NCI-H187 treated with DMSO at 0.1 percent for 48 hours (cell line): ENCODE results near the gene LHX3.

Source experiments
- DNase-seq: peaks from one replicate; lab custom pipeline; 2025; lab: John Stamatoyannopoulos, UW

Gene LHX3

DNA sequence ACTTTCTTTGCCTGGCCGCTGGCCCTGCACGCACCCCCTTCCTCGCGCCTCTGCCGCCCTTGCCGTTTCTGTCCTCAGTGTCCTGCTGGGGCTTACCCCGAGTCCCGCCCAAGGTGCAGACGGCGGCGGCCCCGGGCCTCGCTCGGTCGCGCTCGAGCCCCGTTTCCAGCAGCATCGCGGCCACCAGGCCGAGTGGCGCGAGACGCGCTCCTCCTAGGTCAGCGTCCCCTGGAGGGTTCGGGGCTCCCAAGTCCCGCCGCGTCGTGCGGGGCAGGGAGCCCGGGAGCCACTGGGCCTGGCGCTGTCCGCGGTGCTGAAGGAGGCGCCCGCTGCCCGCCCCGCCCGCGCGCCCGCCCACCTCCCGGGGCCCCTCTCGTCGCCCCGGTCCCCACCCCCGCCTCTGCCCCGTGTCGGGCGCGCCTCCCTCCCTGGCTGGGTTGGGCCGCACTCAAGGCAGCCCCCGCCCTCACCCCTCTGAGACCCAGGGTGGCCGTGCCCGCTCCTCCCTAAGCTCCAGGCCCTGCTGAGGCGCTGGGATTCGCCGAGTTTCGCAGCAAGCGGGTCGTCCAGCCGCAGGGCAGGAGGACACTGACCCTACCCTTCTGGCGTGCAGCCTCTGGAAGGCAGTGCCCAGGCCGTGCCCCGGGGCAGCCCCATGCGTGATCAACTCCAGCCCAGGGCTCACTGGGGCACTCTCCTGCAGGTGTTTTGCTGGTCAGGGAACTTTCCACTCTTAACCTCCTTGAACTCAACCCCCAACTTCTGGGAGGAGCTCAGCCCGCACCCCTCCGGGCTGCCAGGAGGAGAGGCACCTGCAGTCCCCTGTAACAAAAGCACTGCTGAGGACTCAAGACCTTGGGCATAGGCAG is at the start of gene LHX3:
LHX3 (minus strand) TSS at position 291 of the 869 bp plus-strand sequence; CDS start at position 175, 116 bp downstream.
- no peak for DNase-seq

DNA sequence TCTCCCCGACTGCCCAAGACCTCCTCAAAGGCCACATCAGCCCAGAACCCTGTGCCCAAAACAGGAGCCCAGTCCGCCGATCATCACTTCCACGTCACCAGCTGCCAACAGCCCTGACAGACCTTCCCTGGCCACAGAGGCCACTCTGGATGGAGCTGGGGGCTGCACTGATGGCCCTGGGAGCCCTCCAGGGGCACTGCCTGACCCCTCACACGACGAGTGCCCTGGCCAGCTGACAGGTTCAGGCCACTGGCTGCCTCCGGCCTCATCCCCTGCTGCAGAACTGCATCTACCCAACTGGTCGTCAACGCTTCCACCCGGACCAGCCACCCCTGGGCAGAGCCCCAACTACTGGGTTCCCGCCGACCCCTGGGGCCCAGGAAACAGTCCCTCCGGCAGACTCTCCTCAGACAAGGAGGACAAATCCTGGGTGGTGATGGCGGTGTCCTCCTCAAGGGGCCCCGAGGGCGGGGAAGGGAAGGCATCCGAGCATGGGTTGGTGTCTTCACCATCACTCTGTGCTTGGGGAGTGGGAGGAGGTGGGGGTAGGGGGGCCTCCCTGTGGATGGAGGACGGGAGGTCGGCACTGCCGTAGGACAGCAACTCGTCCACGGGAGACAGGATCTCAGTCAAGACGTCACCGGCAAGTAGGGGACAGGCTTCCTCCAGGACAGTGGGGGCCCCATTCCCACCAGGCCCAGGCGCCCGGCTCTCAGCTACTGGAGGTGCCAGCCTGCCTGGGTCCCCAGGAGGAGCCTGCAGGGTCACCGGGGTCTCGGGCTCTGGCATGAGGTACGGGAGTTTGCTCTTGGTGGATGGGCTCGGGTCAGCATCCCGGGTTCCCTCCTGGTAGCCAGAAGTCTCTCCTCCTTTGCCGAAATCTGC is 48.6 kb upstream of the LHX3 start:
- no peak for DNase-seq

DNA sequence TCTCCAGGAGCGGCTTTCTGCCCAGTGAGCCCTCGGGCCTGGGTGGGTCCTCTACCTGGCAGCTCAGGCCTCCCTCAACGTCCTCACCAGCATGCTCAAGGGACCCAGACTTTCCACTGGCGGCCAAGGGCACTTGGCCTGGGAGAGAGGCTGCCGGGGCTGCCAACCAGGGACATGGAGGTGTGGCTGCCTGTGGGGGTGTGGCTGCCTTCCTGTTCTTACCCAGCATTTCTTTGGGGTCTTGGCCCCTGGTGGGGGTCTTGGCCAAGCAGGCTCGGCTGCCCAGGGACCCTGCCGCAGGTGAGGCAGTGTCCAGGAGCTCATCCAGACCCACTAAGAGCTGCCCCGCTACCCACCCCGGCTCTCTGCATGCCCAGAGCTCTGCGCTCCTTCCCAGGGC is 47.9 kb upstream of the LHX3 start:
- DNase-seq, result no peak

DNA sequence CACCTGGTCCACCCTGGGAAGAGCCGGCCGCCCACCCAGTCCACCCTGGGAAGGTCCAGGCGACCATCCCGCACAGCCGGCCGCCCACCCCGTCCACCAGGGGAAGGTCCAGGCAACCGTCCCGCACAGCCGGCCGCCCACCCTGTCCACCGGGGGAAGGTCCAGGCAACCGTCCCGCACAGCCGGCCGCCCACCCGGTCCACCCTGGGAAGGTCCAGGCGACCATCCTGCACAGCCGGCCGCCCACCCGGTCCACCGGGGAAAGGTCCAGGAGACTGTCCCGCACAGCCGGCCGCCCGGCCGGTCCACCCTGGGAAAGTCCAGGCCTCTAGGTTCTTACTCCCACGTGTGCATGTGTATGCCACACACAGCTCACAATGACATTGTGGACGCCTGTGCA is 47.4 kb upstream of the LHX3 start:
- DNase-seq, result no peak

DNA sequence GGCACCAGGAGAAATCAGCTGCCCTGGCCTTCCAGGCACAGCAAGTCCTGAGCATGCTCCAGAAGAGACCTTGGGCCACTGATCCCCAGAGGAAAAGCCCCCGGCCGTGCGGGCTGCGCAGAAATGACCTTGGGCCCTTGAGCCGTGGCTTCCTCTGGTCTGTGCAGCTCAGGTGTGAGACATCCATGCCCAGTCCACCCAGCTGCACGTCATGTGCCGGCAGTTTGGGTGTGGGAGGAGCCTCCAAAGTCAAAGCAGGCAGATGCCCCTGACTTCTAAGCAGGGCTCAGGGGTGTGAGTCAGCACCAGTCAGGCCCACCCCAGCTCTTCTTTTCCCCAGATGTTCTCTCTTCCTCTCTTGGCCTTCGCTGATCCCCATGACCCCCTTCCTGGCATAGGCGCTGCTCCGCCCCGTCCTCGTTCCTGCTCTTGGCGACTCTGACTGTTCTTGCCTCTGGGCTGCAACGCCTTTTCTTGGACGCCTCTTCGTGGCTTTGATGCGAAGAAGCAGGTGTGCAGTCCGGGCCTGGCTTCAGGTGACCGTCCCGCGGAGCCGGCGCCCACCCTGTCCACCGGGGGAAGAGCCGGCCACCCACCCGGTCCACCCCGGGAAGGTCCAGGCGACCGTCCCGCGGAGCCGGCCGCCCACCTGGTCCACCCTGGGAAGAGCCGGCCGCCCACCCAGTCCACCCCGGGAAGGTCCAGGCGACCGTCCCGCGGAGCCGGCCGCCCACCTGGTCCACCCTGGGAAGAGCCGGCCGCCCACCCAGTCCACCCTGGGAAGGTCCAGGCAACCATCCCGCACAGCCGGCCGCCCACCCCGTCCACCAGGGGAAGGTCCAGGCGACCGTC is 46.6 kb upstream of the LHX3 start:
- DNase-seq, result no peak

DNA sequence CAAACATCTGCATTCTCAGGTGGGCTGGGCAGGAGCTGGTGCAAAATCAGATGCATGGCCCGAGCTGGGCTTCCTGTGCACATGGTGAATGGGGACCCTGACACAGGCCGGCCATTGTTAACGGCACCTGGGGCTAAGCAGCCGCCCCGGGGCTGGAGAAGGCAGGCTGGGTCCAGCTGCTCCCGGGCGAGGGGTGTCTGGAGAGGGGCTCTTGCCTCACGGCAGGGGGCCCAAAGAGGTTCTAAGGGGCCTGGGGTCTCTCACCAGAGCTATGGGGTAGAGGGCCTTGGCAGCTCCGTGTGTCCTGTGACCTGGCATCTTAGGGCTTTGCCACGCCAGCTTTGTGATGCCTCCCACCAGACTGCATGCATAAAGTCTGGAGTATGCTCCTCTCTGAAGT is 45.7 kb upstream of the LHX3 start:
- DNase-seq, result no peak

DNA sequence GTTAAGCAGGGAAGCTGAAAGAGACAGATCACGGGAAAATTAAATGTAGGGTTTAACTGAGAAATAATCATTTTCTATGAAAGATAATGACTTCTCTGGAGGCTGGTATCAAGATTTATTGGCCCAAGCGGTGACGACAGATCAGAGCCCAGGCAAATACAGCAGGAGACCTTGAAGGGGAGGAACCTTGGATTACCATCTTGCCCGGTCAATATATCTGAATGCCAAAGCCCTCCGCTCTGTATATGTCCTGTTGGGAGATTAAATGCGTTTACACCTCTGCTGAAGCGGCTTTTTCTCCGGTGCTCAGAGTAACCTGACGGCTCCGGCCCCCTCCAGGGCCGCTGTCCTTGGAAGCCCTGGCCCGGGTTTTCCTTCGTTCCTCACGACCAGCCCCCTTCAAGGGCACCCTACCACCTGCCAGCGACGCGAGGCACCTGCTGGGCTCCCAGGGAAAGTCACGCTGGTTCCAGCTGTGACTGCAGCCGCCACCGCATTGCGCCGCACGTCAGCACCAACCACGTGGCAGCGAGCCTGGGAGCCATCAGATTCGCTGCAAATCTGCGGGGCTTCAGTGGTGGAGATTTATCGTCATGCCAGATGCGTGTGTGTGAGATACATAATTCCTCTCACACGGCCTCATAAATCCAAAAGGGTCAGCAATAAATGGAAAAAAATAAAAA is 45.1 kb upstream of the LHX3 start:
- no peak for DNase-seq

DNA sequence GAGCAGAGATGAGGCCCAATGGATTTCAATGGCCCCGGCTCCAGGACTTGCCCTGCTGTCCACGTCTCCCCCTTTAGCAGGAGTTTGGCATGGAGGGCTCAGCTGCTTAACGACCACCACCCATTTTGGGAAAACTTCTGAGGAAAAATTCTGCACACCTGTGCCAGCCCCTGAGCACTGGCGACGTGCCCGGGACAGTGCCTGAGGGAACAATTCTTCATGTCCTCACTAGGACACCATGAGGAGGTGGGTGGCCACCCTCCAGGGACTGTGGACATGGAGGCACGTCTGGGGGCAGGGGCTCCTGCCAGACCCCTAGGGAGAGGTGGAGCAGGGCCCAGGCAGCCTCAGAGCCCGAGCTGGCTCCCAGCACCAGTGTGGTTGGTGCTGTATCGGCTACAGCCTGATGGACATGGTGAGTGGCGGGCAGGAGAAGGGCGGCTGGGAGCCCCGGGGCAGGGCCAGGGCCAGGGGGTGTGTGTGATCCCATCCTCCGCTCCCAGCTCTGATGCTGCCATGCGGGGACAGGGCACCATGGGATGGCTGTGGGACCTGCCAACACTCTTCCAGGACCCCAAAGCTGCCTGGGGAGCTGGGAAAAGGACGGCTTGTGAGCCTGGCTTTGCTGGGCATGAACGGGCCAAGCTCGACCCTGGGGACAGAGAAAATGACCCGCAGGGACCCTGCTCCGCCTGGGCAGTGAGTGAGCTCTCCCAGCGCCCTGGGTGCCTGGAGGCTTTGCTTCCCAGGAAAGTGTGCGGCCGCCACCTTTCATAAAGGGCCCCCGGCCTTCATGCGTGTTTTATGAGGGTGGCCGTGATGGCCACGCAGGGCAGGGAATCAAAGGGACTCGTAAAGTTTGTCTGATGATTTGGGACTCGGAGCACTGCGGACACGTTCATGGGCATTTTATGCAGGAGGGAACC is 44.3 kb upstream of the LHX3 start:
- DNase-seq, result no peak

DNA sequence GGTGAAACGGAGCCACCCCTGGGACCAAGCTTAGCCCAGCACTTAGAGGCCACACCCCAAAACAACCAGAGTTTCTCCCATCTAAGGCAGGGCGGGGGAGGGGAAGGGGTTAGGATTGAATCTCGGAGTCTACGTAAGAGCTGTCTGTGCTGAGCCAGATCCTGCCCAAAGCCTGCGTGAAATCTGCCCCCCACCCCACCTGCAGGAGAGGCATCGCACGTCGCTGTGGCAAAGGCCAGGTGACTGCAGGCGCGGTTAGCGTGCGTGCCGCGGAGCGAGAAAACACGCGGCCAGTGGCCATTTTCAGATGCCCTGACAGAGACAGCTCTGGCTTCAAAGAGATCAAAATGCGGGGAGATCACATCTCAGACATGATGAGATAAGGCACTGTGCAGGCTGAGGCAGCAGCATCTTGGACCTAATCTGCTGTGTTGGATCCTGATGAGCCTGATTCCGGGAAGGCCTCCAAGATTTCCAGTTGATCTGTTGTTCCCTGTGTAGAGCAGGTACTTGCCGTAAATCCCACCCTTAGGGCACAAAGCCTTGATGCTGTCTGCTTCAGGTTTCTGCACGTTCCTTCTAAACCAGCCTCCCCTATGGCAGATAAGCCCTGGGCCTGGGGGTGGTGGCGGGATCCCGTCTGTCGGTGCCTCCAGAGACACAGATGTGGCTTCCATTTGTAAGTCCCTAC is 43.2 kb upstream of the LHX3 start:
- no peak for DNase-seq

DNA sequence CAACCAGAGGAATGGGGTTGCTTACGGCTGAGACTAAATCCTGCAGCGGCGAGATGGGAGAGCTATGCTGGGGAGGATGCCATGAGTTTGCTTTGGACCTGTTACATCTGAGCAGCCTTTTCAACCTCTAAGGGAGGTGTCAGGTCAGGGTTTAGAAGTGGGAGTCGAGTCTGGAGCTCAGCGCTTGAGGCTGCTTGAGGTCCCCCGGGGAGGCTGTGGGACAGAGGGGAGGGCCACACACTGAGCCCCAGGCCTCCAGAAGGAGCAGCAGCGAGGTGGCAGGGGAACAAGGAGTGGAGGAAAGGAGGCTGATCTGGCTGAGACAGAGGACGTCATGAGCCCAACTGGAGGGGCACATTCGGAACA is 42.6 kb upstream of the LHX3 start:
- no peak for DNase-seq

DNA sequence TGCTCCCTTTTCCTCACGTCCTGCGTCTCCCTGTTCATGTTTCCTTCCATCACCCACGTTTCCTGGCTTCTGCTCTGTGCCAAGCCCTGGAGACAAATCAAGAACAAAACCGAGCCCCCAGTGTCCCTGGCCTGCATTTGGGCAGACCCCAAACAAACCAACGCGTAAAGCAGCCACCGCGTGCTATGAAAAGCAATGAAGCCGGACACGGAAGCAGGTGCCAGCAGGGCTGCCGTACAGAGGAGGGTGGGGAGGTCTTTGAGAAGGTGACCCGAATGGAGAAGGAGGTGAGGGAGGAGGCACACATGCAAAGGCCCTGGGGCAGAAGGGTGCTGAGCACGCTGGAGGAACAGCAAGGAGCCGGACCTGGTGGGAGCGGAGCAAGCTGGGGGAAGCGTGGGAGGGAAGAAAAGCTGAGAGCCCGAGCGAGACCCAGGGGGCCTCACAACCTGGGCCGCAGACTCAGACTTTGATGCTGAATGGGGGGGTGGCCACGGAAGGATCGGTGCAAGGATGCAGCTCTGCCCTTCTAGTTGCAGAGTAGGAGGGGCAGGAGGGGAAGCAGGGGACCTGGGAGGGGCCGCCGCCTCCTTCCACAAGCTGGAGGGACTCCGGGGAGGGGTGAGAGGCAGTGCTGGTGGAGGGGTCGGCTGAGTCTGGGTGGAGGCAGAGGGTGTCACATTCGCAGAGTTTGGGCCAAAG is 42.1 kb upstream of the LHX3 start:
- DNase-seq, result no peak

DNA sequence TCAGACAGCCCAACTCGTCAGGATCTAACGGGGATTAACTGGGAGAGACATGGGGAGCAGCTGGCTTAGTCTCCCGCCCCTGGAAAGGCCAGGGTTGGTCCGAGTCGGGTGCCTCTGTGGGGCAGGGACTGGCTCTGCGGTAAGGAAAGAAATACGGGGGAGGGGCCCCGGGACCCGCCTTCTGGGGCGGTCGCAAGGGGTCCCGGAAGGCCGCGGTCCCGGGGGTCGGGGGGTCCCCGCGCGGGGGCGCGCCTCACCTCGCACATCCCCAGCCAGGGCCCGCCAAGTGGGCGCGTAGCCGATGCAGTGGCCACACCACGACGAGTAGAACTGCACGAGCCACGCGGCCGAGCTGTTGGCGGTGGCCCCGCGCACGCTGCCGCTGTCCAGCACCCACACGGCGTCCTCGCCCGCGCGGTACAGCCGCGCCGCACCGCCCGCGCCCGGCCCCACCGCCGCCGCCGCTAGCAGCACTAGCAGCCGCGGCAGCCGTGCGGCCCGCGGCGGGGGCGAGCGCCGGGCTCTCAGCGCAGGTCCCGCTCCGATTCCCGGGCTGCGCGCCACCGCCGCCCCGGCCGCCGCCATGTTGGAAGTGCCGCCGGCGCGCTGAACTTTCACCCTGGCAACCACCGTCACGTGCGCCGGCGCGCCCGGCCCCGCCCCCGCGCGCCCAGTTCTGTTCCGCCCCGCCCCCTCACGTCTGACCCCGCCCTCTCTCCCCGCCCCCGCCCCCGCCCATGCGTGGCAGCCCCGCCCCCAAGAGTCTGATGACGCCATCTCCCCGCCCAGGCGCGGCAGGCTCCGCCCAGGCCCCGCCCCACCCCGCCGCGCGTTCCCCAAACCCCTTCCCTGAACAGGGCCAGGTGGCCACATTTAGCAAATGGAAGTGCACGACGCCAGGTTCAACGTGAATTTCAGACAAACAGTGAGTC is 40.6 kb upstream of the LHX3 start, which contains the start of gene QSOX2:
QSOX2 (minus strand) TSS at position 594 of the 932 bp plus-strand sequence; CDS start at position 585, 9 bp downstream.
- DNase-seq, result no peak

DNA sequence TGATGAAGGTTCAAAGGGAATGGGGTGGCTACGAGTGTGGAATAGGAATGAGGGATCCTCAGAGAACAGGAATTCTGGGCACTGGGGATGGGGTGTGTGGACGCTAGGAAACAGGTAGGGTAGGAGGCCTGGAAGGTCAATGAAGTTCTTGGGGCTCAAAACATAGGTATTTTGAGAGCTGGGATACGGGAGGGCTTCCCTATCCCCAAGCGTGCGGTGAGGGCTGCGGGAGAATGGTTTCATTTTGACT is 40.0 kb upstream of the LHX3 start:
- DNase-seq, result no peak

DNA sequence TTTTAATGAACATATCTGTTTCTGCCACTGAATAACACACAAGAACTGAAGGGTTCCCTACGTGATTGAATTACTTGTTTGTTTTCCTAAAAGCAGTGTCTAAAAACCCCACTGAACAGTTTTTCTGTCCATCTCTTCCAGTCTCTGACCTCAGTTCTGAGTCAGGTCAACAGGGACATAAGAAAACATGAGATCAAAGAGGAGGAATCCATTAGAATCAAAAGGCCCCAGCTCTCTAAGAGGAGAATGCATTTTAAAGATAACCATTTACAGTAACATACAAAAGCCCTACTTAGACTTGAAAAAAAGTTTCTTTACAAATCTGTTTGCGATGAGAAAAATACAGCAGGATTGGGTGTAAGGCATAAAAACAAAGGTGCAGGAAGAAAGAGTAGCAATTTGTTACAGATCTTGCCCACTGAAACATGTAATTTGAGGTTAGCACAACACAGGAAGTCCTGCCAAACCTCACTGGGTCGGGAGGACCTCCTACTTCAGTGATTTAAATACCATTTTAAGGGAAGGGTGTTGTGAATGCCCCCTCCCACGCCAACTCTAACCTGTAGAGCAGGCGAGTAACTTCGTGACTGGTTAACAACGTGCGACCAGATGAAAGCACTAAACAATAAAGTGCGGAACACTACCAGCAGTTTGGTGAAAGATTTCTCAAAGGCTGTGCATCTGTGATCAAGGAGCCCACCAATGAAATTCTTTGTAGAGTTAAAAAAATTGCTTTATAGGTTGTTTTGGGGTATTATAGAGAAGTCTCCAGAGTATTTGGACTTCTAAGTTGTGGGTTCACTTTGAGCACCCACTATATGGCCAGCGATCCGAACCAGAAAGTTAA is 39.4 kb upstream of the LHX3 start:
- DNase-seq, result no peak

DNA sequence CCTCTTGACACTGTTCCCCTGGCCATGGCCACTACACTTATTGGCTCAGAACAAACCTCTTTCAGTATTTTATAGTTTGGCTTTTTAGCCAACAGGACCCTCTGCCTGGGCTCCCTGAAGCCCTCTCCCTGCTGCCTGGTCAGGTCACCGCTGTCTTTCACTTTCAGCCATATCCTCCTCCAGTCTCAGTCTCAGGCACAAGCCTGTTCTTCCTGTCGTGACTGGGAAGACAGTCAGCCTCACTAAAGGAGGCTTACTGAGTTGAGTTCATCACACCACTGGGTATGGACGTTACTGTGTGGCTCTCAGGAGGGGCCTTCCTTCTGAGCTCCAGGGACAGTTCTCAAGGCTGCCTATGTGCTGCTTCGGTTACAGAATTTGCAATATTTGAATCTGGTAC is 38.7 kb upstream of the LHX3 start:
- no peak for DNase-seq

DNA sequence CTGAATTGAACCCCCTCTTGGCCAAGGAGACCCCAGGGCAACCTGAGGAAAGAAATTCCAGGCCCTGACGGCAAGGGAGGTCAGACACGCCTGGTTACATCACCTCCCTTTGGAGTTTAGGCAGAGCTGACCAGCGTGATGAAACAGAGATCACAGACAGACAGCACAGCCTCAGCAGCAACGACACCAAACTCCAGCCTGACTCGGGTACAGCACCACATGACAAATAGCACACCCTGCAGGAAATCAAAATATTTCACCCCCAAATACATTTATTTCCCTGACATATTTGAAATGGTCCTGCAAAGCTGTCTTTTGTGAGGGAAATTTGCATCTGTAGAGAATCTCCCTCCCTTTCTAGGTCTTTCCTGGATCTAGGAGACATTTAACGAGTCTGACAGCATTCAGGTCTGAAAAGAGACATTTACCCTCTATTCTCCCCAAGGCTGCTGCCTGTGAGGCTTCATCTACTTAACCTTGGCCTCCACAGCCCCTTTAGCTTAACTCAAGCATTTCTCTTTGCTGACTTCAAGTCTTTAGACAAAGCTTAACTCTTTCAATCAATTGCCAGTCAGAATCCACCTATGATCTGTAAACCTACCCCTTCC is 38.1 kb upstream of the LHX3 start:
- no peak for DNase-seq

DNA sequence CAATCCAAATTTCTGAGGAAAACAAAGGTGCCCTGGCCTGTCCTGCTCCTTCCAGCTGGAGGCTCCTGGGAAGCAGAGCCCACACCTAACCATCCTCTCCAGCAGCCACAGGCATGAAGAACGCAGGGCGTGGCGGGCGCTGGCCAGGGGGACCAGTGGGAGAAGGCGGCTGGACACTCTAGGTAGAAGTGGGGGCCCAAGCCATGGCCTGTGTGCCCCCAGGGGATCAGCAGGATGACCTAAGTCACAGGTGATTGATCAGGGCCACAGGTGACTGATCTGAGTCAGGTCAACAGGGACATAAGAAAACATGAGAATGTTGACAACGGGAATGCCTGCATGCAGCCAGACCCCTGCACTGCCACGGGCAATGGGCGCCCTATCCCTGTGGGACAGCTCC is 37.3 kb upstream of the LHX3 start:
- DNase-seq, result no peak
